H1 (cell line): ENCODE results near the gene UBQLN4. TPM values are rescaled to one million over a fixed set of nuclear protein-coding genes. Genes with fewer than 3 reads are reported as not detected.

Source experiments
- polyA plus RNA-seq, 7 experiments: library from polyadenylated mRNA; depleted of rRNA in 3 of 7; stranded (reverse) in 5 of 7; unstranded in 2 of 7; fragments of >200 nt in 5 of 7; fragments of 200-250 nt in 2 of 7; gene quantifications; 1 replicate in 5 of 7; 2 replicates in 1 of 7; 4 replicates in 1 of 7; pipeline versions ENCODE4 v1.2.1 to v1.2.3, GENCODE V29; 2011 to 2013; ENCODE audit warnings: missing spikeins in 2 of 7, mixed read lengths in 2 of 7
- total RNA-seq: library from RNA; stranded (reverse); fragmentation: NEBNext Ultra II Directional; extraction: Animal tissue kit (Norgen Biotek cat#: 25700); gene quantifications from 2 replicates; pipeline ENCODE4 v1.2.1, GENCODE V29; 2021
- TF ChIP-seq, protein P1 (sequence below): fragments of 300-600 bp; sonication (generic); IDR thresholded peaks from 2 replicates; pipeline ENCODE4 v1.7.1; 2012; ENCODE audit warnings: low read length, moderate library complexity, mild to moderate bottlenecking, inconsistent platforms; ENCODE audit not compliant: insufficient replicate concordance

Gene UBQLN4
- total and polyA plus RNA-seq, 2 of the 8 experiments (the other 6 are each of a cell fraction or from before 2014, with no cell fraction given), result 37.7 to 52.0 TPM

DNA sequence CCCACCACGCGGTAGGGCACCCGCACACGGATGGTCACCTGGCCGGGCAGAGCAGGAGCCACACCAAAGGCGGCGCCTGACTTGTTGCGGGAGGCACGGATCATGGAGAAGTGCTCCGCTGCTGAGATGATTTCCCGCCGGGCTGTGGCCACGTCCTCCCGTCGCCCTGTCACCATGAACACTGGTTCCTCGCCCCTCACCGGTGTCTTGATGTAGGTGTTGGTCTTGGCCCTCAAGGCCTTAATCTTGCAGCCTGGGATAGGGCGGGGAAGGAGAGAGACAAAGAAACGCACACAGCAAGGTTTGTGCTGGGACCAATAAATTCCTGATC lies 23.8 kb upstream of the UBQLN4 start (continued):
- TF ChIP-seq, protein P1, sequence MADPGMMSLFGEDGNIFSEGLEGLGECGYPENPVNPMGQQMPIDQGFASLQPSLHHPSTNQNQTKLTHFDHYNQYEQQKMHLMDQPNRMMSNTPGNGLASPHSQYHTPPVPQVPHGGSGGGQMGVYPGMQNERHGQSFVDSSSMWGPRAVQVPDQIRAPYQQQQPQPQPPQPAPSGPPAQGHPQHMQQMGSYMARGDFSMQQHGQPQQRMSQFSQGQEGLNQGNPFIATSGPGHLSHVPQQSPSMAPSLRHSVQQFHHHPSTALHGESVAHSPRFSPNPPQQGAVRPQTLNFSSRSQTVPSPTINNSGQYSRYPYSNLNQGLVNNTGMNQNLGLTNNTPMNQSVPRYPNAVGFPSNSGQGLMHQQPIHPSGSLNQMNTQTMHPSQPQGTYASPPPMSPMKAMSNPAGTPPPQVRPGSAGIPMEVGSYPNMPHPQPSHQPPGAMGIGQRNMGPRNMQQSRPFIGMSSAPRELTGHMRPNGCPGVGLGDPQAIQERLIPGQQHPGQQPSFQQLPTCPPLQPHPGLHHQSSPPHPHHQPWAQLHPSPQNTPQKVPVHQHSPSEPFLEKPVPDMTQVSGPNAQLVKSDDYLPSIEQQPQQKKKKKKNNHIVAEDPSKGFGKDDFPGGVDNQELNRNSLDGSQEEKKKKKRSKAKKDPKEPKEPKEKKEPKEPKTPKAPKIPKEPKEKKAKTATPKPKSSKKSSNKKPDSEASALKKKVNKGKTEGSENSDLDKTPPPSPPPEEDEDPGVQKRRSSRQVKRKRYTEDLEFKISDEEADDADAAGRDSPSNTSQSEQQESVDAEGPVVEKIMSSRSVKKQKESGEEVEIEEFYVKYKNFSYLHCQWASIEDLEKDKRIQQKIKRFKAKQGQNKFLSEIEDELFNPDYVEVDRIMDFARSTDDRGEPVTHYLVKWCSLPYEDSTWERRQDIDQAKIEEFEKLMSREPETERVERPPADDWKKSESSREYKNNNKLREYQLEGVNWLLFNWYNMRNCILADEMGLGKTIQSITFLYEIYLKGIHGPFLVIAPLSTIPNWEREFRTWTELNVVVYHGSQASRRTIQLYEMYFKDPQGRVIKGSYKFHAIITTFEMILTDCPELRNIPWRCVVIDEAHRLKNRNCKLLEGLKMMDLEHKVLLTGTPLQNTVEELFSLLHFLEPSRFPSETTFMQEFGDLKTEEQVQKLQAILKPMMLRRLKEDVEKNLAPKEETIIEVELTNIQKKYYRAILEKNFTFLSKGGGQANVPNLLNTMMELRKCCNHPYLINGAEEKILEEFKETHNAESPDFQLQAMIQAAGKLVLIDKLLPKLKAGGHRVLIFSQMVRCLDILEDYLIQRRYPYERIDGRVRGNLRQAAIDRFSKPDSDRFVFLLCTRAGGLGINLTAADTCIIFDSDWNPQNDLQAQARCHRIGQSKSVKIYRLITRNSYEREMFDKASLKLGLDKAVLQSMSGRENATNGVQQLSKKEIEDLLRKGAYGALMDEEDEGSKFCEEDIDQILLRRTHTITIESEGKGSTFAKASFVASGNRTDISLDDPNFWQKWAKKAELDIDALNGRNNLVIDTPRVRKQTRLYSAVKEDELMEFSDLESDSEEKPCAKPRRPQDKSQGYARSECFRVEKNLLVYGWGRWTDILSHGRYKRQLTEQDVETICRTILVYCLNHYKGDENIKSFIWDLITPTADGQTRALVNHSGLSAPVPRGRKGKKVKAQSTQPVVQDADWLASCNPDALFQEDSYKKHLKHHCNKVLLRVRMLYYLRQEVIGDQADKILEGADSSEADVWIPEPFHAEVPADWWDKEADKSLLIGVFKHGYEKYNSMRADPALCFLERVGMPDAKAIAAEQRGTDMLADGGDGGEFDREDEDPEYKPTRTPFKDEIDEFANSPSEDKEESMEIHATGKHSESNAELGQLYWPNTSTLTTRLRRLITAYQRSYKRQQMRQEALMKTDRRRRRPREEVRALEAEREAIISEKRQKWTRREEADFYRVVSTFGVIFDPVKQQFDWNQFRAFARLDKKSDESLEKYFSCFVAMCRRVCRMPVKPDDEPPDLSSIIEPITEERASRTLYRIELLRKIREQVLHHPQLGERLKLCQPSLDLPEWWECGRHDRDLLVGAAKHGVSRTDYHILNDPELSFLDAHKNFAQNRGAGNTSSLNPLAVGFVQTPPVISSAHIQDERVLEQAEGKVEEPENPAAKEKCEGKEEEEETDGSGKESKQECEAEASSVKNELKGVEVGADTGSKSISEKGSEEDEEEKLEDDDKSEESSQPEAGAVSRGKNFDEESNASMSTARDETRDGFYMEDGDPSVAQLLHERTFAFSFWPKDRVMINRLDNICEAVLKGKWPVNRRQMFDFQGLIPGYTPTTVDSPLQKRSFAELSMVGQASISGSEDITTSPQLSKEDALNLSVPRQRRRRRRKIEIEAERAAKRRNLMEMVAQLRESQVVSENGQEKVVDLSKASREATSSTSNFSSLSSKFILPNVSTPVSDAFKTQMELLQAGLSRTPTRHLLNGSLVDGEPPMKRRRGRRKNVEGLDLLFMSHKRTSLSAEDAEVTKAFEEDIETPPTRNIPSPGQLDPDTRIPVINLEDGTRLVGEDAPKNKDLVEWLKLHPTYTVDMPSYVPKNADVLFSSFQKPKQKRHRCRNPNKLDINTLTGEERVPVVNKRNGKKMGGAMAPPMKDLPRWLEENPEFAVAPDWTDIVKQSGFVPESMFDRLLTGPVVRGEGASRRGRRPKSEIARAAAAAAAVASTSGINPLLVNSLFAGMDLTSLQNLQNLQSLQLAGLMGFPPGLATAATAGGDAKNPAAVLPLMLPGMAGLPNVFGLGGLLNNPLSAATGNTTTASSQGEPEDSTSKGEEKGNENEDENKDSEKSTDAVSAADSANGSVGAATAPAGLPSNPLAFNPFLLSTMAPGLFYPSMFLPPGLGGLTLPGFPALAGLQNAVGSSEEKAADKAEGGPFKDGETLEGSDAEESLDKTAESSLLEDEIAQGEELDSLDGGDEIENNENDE, result no peak
